Heart left ventricle (tissue), 13 donors: ENCODE measurements around the gene DHX40.

Experiments
- POLR2A ChIP-seq, 2 donors: fragments of 450-650 bp; IDR thresholded peaks; one replicate each; pipeline ENCODE4 v1.6.1; 2017; ENCODE audit warnings: antibody characterized with exemption in 2 of 2, mild to moderate bottlenecking in 2 of 2, moderate library complexity in 2 of 2
- TF ChIP-seq, protein P1 (sequence below), 12 donors: fragments of 200-600 bp; sonication (generic) in 4 of 12; IDR thresholded peaks; one replicate each; pipeline versions ENCODE4 v1.5.0 to v1.8.0; 2018 to 2022; ENCODE audit warnings: antibody characterized with exemption in 12 of 12, mild to moderate bottlenecking in 5 of 12
- donor health status: ischemic (EF 13 %, LVEDD 7.1; RV severe dilation, severe dysfunction).
- donor health status: DM: no; HTN: yes; CAD: no.
- donor health status: DM: no; HTN: no; CAD: no.
- donor health status: ischemic (EF 25% LVEDD 6.9; RV normal size, moderate dysfunction).
- donor health status: ischemic (EF 25% LVEDD 5.7; RV mildly dilated, moderate dysfunction).
- donor health status: ischemic (EF 35%, LVEDD 5.7; RV mildly dilated, moderate dysfunction).
- donor health status: nonischemic (EF 11% LVEDD 7.7; RV severe dilation, severe dysfunction).
- donor health status: DM: yes; HTN: yes; CAD: no.
- donor health status: PGD.
- donor health status: ischemic (EF 29% LVEDD 5.4; RV normal size, mild dysfunction).
- donor health status: nonischemic (EF 23%, LVEDD 6.1; RV moderate dilation, normal function).

DNA sequence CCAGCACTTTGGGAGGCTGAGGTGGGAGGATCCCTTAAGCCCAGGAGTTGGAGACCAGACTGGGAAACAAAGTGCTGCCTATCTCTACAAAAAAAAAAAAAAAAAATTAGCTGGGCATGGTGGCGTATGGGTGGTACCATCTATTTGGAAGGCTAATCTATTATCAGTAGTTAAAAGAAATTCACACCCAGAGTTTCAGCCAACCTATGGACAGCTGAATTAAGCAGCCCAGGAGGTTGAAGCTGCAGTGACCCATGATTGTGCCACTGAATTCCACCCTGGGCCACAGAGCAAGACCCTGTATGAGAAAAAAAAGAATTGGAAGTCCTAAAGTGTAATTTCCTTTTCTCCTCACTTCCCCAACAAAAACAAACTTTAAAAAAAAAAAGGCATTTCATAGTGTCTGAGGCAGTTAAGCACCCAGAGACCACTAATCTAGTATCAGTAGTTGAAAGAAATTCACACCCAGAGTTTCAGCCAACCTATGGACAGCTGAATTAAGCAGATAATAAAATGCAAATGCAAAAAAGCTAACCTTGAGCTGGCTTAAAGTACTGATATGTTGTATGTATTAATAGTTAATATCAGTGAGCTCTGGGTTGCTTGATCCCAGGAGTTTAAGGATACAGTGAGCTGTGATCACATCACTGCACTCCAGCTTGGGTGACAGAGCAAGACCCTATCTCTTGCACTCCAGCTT is 72.4 kb downstream of the DHX40 start:
- TF ChIP-seq, protein P1, sequence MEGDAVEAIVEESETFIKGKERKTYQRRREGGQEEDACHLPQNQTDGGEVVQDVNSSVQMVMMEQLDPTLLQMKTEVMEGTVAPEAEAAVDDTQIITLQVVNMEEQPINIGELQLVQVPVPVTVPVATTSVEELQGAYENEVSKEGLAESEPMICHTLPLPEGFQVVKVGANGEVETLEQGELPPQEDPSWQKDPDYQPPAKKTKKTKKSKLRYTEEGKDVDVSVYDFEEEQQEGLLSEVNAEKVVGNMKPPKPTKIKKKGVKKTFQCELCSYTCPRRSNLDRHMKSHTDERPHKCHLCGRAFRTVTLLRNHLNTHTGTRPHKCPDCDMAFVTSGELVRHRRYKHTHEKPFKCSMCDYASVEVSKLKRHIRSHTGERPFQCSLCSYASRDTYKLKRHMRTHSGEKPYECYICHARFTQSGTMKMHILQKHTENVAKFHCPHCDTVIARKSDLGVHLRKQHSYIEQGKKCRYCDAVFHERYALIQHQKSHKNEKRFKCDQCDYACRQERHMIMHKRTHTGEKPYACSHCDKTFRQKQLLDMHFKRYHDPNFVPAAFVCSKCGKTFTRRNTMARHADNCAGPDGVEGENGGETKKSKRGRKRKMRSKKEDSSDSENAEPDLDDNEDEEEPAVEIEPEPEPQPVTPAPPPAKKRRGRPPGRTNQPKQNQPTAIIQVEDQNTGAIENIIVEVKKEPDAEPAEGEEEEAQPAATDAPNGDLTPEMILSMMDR (IDR thresholded peaks at IDR 0.05), result no peak
- no peak for TF ChIP-seq POLR2A (IDR thresholded peaks at IDR 0.05)
